ENCODE results near the gene FRMPD3. TPM values are rescaled to one million over a fixed set of nuclear protein-coding genes. Genes with fewer than 3 reads are reported as not detected.
A peak's percentile ranks its signal among the peaks of the same experiment; 100 is the strongest.

The FRMPD3 gene
- total RNA-seq, 1 donor from 2014 or later, result 0.04 TPM

- DNase-seq (ENCODE audit: low spot score), result no peak
- H3K4me3 Mint-ChIP-seq, result no peak overlapping the region
- Histone ChIP-seq H3K9me3 (ENCODE audit: low read depth) (no peaks in the 10 kb centered on the region), H3F3A (ENCODE audit: low read depth) (no peaks in the 10 kb centered on the region), H3K4me1 (peaks cover 11% of the 10 kb centered on the region), H2AFZ (replicated peaks) (no peak overlapping the region), H3K27ac (no peak overlapping the region), H3K79me2 (ENCODE audit: low read depth) (no peaks in the 10 kb centered on the region), H4K20me1 (ENCODE audit: low read depth) (no peaks in the 10 kb centered on the region), H3K36me3 (no peaks in the 10 kb centered on the region), H3K4me2 (no peak overlapping the region), H3K9ac (no peak overlapping the region), H3K27me3 (no peaks in the 10 kb centered on the region), H3K4me3 (no peak overlapping the region)
- peaks cover 2% of the 10 kb centered on the region for H3K9me3 Mint-ChIP-seq
- no peaks in the 10 kb centered on the region for H3K36me3 Mint-ChIP-seq
- no peaks in the 10 kb centered on the region for H3K27me3 Mint-ChIP-seq (ENCODE audit: insufficient read depth, low read depth)
- H3K27ac Mint-ChIP-seq, result no peak overlapping the region
- H3K4me1 Mint-ChIP-seq, result peaks cover 28% of the 10 kb centered on the region
- TF ChIP-seq EZH2phosphoT487 (IDR thresholded peaks at IDR 0.05) (no peak), CTCF (IDR thresholded peaks at IDR 0.05) (no peak), EZH2 (IDR thresholded peaks at IDR 0.05) (no peak)
Measured at GRCh38 chrX:107485013-107485412, 35.6 kb downstream of the FRMPD3 start.

- Mint-ChIP-seq H3K4me3 (no peak overlapping the region), H3K27ac (no peak overlapping the region)
Measured at GRCh38 chrX:107493141-107493540, 43.7 kb downstream of the FRMPD3 start.

GRCh38 chrX:107496786-107497185 lies 47.3 kb downstream of the FRMPD3 start:
- H3F3A ChIP-seq (ENCODE audit: low read depth), result no peaks in the 10 kb centered on the region
- Mint-ChIP-seq H3K4me1 (peaks cover 36% of the 10 kb centered on the region), H3K27me3 (ENCODE audit: insufficient read depth, low read depth) (peaks cover 8% of the 10 kb centered on the region), H3K4me3 (peak overlapping the region; percentile 38), H3K9me3 (no peaks in the 10 kb centered on the region), H3K36me3 (no peaks in the 10 kb centered on the region), H3K27ac (peak overlapping the region; percentile 76)
- TF ChIP-seq EZH2 (IDR thresholded peaks at IDR 0.05), result no peak
- no peak for TF ChIP-seq EZH2phosphoT487 (IDR thresholded peaks at IDR 0.05)
- no peak for TF ChIP-seq CTCF (IDR thresholded peaks at IDR 0.05)
- H2AFZ ChIP-seq (replicated peaks), result no peak overlapping the region
- no peaks in the 10 kb centered on the region for H3K36me3 ChIP-seq
- H3K4me3 ChIP-seq, result no peak overlapping the region
- H4K20me1 ChIP-seq (ENCODE audit: low read depth), result no peaks in the 10 kb centered on the region
- no peaks in the 10 kb centered on the region for H3K9me3 ChIP-seq (ENCODE audit: low read depth)
- H3K27ac ChIP-seq, result no peak overlapping the region
- no peak overlapping the region for H3K9ac ChIP-seq
- H3K4me1 ChIP-seq, result no peaks in the 10 kb centered on the region
- no peaks in the 10 kb centered on the region for H3K79me2 ChIP-seq (ENCODE audit: low read depth)
- DNase-seq (ENCODE audit: low spot score), result no peak
- no peak overlapping the region for H3K4me2 ChIP-seq
- no peaks in the 10 kb centered on the region for H3K27me3 ChIP-seq

More at GRCh38 chrX:107493141-107493540, 43.7 kb downstream of the FRMPD3 start:
- Mint-ChIP-seq H3K9me3 (peaks cover 3% of the 10 kb centered on the region), H3K36me3 (no peaks in the 10 kb centered on the region), H3K27me3 (ENCODE audit: insufficient read depth, low read depth) (peaks cover 8% of the 10 kb centered on the region), H3K4me1 (peaks cover 27% of the 10 kb centered on the region)
- Histone ChIP-seq H3K9ac (no peak overlapping the region), H4K20me1 (ENCODE audit: low read depth) (no peaks in the 10 kb centered on the region), H3K27ac (no peak overlapping the region), H3K4me2 (no peak overlapping the region), H3K9me3 (ENCODE audit: low read depth) (no peaks in the 10 kb centered on the region), H3K79me2 (ENCODE audit: low read depth) (no peaks in the 10 kb centered on the region), H2AFZ (replicated peaks) (no peak overlapping the region), H3K4me3 (no peak overlapping the region), H3K4me1 (no peaks in the 10 kb centered on the region), H3K27me3 (no peaks in the 10 kb centered on the region), H3F3A (ENCODE audit: low read depth) (no peaks in the 10 kb centered on the region), H3K36me3 (no peaks in the 10 kb centered on the region)
- DNase-seq (ENCODE audit: low spot score), result no peak
- TF ChIP-seq EZH2 (IDR thresholded peaks at IDR 0.05), result no peak
- no peak for TF ChIP-seq EZH2phosphoT487 (IDR thresholded peaks at IDR 0.05)
- TF ChIP-seq CTCF (IDR thresholded peaks at IDR 0.05), result no peak

Other genes starting within 250 kb of the FRMPD3 start
- 9.8 and 16.9 TPM in 2 replicates for gene NUP62CL, start 243.2 kb upstream of the FRMPD3 start, total RNA-seq (ENCODE audit: low replicate concordance)
- 0.07 TPM in 1 of 2 replicates, not detected in the other for gene DNAAF6, start 243.0 kb upstream of the FRMPD3 start, total RNA-seq (ENCODE audit: low replicate concordance)
- gene PRPS1, start 178.9 kb downstream of the FRMPD3 start, total RNA-seq (ENCODE audit: low replicate concordance), result 177 and 264 TPM in 2 replicates